AG09319 (cell line): ENCODE data around the gene COPS7B.

Source experiments
- DNase-seq: peaks from one replicate; pipeline ENCODE4 v3.0.0-alpha.2; 2010; ENCODE audit warnings: low read depth; ENCODE audit errors: extremely low read depth
- TF ChIP-seq, protein P1 (sequence below): IDR thresholded peaks from 2 replicates; pipeline ENCODE4 v1.5.1; 2011; ENCODE audit warnings: low read depth, mild to moderate bottlenecking, inconsistent platforms, low read length, moderate library complexity

The COPS7B gene

DNA sequence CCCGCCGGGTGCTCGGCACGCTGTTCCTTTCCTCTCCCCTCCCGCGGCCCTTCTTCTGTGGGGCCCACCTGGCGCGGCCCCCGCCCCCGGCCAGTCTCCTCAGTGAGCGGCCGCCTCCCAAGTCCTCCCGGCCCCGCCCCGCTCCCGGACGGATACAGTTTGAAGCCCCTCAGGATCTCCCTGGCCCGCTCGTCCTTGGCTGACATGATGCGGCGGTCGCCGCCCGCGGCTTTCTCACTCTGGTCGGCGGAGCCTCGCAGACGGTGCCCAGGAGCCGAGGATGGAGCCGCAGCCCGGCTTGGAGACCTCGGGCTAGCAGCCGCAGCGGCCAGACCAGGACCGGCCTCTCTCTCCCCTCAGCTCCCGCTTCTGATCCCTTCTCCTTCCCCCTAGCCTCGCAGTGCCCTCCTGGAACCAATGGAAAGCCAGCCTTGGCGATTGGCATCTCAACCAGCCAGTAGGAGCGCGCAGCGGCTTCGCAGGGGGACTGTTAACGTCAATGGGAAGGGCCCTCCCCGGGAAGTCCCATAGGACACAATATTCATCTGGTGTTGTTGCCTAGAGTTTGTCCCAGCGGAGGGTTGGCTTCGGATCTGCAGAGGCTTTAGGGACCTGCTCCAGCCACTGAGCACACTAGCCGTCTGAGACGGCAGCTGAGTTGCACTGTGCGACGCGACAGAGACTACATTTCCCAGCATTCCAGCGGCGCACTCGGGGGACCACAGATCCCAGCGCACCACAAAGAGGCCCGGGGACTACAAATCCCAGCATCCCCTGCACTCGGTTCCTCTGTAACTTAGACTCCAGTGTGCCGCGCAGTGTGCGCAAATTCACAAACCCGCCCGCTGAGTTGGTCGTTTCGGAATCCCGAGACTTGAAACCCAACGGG, 5.1 kb upstream of the COPS7B start, which contains the start of gene PDE6D:
TSS of gene PDE6D (minus strand) at position 374 of the 889 bp plus-strand sequence. CDS start at position 206, 168 bp downstream.
- peak; percentile 98 for DNase-seq
- TF ChIP-seq, protein P1, sequence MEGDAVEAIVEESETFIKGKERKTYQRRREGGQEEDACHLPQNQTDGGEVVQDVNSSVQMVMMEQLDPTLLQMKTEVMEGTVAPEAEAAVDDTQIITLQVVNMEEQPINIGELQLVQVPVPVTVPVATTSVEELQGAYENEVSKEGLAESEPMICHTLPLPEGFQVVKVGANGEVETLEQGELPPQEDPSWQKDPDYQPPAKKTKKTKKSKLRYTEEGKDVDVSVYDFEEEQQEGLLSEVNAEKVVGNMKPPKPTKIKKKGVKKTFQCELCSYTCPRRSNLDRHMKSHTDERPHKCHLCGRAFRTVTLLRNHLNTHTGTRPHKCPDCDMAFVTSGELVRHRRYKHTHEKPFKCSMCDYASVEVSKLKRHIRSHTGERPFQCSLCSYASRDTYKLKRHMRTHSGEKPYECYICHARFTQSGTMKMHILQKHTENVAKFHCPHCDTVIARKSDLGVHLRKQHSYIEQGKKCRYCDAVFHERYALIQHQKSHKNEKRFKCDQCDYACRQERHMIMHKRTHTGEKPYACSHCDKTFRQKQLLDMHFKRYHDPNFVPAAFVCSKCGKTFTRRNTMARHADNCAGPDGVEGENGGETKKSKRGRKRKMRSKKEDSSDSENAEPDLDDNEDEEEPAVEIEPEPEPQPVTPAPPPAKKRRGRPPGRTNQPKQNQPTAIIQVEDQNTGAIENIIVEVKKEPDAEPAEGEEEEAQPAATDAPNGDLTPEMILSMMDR, result no peak

GRCh38 chr2:231781798-231782726, 4.2 kb upstream of the COPS7B start:
- no peak for DNase-seq
- TF ChIP-seq, protein P1, result no peak

DNA sequence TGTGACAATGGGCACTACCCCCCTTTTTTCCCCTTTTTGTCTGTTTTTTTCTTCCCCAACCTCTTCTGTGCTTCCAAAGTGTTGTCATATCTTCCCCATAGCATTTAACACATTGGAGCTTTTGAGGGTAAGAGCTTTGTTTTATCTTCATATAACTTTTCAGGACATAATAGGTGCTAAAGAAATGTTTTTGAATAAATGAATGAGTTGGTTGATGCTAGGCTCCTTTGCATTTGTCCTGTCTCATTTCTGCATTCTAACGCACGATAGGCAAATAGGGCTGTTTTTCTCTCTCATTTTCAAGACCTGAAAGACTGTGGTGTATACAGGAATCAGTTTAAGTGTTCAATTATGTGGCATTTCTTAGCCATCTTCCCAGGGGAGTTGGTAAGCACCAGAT, 832 bp upstream of the COPS7B start:
- TF ChIP-seq, protein P1, result no peak

DNA sequence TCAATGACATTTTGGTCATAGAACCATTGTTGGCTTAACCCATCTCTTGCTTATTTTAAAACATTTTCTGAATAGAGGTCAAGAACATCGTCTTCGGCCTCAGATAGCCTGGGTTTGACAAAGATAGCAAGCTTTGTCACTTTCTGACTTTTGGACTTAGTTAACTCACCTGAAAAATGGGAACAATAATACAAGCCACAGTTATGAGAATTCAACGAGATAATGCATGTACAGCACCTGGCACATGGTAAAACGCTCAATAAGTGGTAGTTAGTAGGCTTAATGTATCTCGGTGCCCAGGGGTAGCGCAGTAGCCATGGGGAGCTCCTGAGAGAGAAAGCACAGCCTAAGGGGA, 446 bp upstream of the COPS7B start:
- DNase-seq, result no peak
- TF ChIP-seq, protein P1, result no peak

More for the DNA sequence above, 832 bp upstream of the COPS7B start:
- DNase-seq, result no peak

- TF ChIP-seq, protein P1, result no peak
- DNase-seq, result no peak
Observed at GRCh38 chr2:231786917-231787292, 660 bp downstream of the COPS7B start.

DNA sequence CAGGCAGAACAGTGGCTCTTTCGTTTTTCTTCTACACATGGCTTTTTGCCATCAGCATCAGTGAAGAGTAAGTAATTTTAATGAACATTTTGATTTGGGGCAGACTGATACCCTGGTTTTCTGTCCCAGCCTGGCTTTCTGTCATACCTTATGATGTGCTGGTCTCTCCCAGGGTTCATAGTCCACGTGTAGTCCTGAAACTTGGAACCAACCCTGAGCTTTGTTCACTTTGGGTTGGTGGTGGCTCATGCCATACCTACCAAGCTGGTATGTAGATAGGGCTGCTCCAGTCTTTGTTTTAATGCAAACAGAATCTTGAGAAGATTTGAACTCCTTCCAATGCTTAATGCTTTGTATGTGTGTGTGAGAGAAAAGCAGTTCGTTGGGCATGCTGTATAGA, 4.9 kb downstream of the COPS7B start:
- TF ChIP-seq, protein P1, result no peak
- DNase-seq, result no peak
